ENCODE measurements around the gene GSDME. TPM values are rescaled to one million over a fixed set of nuclear protein-coding genes. Genes with fewer than 3 reads are reported as not detected.

Gene GSDME
- total RNA-seq, 1 experiment from 2014 or later, result 5.5 TPM

GRCh38 chr7:24769851-24770250 lies 12.6 kb upstream of the GSDME start:
- Histone ChIP-seq H3K14ac (ENCODE audit: insufficient read depth, low read length) (no peak overlapping the region), H3K27ac (ENCODE audit: insufficient read length, low read depth, low read length) (no peak overlapping the region), H3K18ac (ENCODE audit: insufficient read length, low read depth, low read length) (no peak overlapping the region), H3K23me2 (ENCODE audit: insufficient read length, low read depth, low read length, poor library complexity, severe bottlenecking) (no peaks in the 10 kb centered on the region), H2BK5ac (ENCODE audit: insufficient read length, low read length) (no peak overlapping the region), H3K56ac (ENCODE audit: insufficient read length, low read depth, low read length) (no peak overlapping the region), H3K9ac (ENCODE audit: extremely low read depth, insufficient read length, low read length) (no peak overlapping the region), H2AK5ac (ENCODE audit: insufficient read length, low read length) (no peak overlapping the region), H3T11ph (ENCODE audit: low read length) (no peak overlapping the region), H3K79me1 (ENCODE audit: insufficient read depth, low read depth, low read length, poor library complexity, severe bottlenecking) (no peaks in the 10 kb centered on the region), H4K5ac (ENCODE audit: insufficient read length, low read depth, low read length) (no peak overlapping the region), H3K9me3 (ENCODE audit: control insufficient read depth, low read depth, low read length) (no peaks in the 10 kb centered on the region), H3K4me1 (ENCODE audit: insufficient read depth, low read length) (peaks cover 2% of the 10 kb centered on the region; the same call in 1 of the 2 replicates), H2AFZ (ENCODE audit: low read length) (no peak overlapping the region), H3K4me2 (ENCODE audit: insufficient read depth, insufficient read length, low read length) (no peak overlapping the region), H3K23ac (ENCODE audit: insufficient read length, low read depth, low read length) (no peak overlapping the region), H4K8ac (replicated peaks; ENCODE audit: insufficient read length, low read depth, low read length) (no peak overlapping the region), H2BK20ac (ENCODE audit: low read depth, low read length, poor library complexity, severe bottlenecking) (no peak overlapping the region), H3K4ac (ENCODE audit: low read depth, low read length) (no peak overlapping the region), H2BK12ac (ENCODE audit: insufficient read length, low read depth, low read length) (no peak overlapping the region), H2BK15ac (ENCODE audit: low read depth, low read length) (no peak overlapping the region), H4K20me1 (ENCODE audit: control insufficient read depth, insufficient read depth, insufficient read length) (no peaks in the 10 kb centered on the region), H3K79me2 (ENCODE audit: insufficient read depth, low read length) (no peaks in the 10 kb centered on the region), H2BK120ac (ENCODE audit: low read depth, low read length, poor library complexity, severe bottlenecking) (no peak overlapping the region), H4K91ac (ENCODE audit: insufficient read length, low read depth, low read length) (no peak overlapping the region), H3K27me3 (ENCODE audit: insufficient read depth, low read length) (no peaks in the 10 kb centered on the region)
- WGBS (ENCODE audit: extremely low coverage, insufficient read length, low lambda C conversion rate), result no CpG with 5 or more reads among the region's 2 CpGs
- Mint-ChIP-seq H3K4me3 (no peak overlapping the region), H3K4me1 (peaks cover 7 to 15% of the 10 kb centered on the region in 2 experiments), H3K36me3 (ENCODE audit: insufficient read depth in 1 of 3, low read depth in 3 of 3) (no peaks in the 10 kb centered on the region), H3K27me3 (ENCODE audit: low read depth) (peaks cover 3% of the 10 kb centered on the region), H3K9me3 (no peaks in the 10 kb centered on the region; a peak in 1 of 5 replicates), H3K27ac (no peak overlapping the region)
- DNase-seq, result no peak
- TF ChIP-seq CTCF (conservative IDR thresholded peaks at IDR 0.05), result no peak

Measured in H9 (cell line).